A549 (cell line): ENCODE measurements around the gene PRKAR1A.

Experiments used
- RAD21 ChIP-seq, 2 experiments: fragments of >200 bp in 1 of 2; sonication (Bioruptor Twin) in 1 of 2; formaldehyde crosslinking in 1 of 2; IDR thresholded peaks in 1 of 2; conservative IDR thresholded peaks in 1 of 2; 2 replicates in 1 of 2; 3 replicates in 1 of 2; pipeline ENCODE4 v1.6.1; 2012 to 2018; ENCODE audit warnings: inconsistent platforms in 1 of 2
- TF ChIP-seq, protein P1 (sequence below): fragments of >200 bp; sonication (Bioruptor Twin); formaldehyde crosslinking; IDR thresholded peaks from 3 replicates; pipeline ENCODE4 v1.5.1; 2016
- TF ChIP-seq, protein P2 (sequence below): fragments of 200-600 bp; sonication (generic); IDR thresholded peaks from 2 replicates; pipeline ENCODE4 v1.6.1; 2016; ENCODE audit warnings: antibody characterized with exemption, mild to moderate bottlenecking, moderate library complexity
- TF ChIP-seq, protein P3 (sequence below): IDR thresholded peaks from 2 replicates; pipeline ENCODE4 v1.6.1; 2012

GRCh38 chr17:68512960-68513474, 787 bp downstream of the PRKAR1A start:
- TF ChIP-seq, protein P1, sequence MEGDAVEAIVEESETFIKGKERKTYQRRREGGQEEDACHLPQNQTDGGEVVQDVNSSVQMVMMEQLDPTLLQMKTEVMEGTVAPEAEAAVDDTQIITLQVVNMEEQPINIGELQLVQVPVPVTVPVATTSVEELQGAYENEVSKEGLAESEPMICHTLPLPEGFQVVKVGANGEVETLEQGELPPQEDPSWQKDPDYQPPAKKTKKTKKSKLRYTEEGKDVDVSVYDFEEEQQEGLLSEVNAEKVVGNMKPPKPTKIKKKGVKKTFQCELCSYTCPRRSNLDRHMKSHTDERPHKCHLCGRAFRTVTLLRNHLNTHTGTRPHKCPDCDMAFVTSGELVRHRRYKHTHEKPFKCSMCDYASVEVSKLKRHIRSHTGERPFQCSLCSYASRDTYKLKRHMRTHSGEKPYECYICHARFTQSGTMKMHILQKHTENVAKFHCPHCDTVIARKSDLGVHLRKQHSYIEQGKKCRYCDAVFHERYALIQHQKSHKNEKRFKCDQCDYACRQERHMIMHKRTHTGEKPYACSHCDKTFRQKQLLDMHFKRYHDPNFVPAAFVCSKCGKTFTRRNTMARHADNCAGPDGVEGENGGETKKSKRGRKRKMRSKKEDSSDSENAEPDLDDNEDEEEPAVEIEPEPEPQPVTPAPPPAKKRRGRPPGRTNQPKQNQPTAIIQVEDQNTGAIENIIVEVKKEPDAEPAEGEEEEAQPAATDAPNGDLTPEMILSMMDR, result no peak
- TF ChIP-seq RAD21 (conservative IDR thresholded peaks at IDR 0.05 in 1 of 2, IDR thresholded peaks at IDR 0.05 in 1 of 2), result no peak
- TF ChIP-seq, protein P2, sequence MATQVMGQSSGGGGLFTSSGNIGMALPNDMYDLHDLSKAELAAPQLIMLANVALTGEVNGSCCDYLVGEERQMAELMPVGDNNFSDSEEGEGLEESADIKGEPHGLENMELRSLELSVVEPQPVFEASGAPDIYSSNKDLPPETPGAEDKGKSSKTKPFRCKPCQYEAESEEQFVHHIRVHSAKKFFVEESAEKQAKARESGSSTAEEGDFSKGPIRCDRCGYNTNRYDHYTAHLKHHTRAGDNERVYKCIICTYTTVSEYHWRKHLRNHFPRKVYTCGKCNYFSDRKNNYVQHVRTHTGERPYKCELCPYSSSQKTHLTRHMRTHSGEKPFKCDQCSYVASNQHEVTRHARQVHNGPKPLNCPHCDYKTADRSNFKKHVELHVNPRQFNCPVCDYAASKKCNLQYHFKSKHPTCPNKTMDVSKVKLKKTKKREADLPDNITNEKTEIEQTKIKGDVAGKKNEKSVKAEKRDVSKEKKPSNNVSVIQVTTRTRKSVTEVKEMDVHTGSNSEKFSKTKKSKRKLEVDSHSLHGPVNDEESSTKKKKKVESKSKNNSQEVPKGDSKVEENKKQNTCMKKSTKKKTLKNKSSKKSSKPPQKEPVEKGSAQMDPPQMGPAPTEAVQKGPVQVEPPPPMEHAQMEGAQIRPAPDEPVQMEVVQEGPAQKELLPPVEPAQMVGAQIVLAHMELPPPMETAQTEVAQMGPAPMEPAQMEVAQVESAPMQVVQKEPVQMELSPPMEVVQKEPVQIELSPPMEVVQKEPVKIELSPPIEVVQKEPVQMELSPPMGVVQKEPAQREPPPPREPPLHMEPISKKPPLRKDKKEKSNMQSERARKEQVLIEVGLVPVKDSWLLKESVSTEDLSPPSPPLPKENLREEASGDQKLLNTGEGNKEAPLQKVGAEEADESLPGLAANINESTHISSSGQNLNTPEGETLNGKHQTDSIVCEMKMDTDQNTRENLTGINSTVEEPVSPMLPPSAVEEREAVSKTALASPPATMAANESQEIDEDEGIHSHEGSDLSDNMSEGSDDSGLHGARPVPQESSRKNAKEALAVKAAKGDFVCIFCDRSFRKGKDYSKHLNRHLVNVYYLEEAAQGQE, result no peak
- TF ChIP-seq, protein P3, sequence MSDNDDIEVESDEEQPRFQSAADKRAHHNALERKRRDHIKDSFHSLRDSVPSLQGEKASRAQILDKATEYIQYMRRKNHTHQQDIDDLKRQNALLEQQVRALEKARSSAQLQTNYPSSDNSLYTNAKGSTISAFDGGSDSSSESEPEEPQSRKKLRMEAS, result no peak
